Measurements from ENCODE around the gene PLA2G12A.

The PLA2G12A gene

DNA sequence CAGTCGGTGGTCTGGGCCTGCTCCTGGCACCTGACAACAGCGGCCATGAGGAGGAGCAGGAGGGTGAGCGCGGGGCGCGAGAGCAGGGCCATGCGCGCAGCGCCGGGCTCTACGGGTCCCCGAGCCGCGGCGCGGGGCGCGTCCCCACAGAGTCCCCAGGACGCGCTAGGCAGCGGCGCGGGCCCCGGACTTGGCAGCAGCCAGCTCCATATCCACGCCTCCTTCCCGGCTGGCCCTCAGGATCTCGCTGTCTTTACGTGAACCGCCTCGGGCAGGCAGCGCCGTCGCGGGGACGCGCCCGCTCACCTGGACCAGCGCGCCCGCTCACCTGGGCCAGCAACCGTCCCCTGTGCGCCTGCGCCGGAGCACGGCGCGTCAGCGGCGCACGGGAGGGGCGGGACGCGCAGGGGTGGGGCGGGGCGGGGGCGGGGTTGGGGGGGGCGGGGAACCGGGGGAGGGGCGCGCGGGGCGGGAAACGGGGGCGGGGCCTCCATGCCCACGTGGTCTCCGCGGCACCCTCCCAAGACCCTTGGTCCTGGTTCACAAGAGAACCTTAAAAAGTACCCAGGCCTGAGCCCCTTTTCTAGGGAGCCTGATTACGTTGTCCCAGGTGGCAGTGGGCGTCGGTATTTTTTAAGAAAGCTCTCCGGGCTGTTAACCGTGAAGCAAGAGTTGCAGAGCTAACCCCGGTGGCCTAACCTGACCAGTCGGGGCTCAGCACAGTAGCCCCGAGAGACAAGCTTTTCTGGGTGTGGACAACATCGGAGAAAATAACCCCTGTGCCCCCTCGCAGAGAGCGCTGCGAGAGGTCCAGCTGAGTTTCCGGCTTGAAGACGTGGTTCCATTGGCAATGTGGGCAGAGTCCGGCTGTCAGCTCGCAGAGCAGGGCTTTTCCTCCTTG, at the start of gene PLA2G12A:
Gene PLA2G12A (minus strand): TSS at position 353 of the 901 bp plus-strand sequence. CDS start 261 bp downstream, at position 92.
- DNase-seq, result peak; percentile 80

DNA sequence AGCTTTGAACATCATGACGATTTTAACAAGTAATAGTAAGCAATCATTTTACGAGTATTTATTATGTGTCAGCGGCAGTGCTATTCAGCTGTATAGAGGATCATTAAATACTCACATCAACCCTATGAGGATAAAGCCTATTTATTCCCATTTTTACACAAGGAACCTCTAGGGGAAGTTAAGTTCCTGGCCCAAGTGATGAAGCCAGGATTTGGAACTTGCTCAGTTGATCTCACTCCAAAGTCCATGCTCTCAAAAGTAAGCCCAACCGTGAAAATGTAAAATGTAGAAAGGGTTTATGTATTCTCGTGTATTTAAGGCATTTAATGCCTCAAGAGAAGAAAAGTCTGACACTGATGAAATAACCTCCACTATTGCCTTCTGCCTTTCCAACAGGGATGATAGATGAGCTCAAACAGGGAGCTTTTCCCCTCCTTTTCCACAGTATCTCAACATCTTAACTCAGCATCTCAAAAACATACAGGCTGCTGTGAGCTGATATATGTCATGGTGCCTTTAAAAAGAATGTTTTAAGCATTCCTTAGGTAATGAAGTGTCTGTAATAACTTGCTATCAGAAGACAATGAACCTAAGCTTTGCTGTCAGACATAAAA, 35.0 kb upstream of the PLA2G12A start:
- DNase-seq, result no peak

DNA sequence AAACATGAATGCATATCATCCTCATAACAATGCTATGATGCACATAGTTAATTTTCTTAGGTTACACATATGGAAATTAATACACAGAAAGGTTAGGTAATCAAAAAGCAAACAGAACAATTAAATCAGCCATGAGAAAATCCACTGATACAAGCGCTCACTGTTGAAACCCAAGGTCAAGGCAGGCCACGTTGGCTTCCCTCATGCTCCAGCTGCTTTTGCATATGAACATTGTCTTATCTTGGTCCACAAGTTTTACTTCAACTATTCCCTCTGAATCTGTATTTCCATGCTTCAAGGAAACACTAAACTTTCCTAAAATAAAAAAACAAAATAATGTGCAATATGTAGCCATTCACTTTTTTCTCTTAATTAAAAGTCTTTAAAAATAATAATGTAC, 34.5 kb upstream of the PLA2G12A start:
- no peak for DNase-seq

GRCh38 chr4:109760682-109761081, 30.8 kb upstream of the PLA2G12A start:
- DNase-seq, result no peak

DNA sequence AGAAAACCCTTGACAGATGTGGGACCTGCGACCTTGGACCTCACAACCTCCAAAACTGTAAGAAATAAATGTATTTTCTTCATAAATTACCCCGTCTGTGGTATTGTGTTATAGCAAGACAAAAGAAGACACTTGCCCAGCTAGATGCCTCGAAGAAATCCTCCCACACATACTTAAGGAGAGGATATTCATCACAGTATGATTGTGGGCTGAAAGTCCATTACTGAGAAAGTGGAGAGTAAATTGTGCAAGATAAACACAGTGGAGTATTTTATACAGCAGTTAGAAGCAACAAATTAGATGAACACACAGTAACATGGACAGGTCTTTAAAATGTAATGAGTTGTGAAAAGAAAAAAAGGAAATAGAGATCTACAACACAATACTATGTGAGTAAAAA, 25.8 kb upstream of the PLA2G12A start:
- DNase-seq, result no peak

DNA sequence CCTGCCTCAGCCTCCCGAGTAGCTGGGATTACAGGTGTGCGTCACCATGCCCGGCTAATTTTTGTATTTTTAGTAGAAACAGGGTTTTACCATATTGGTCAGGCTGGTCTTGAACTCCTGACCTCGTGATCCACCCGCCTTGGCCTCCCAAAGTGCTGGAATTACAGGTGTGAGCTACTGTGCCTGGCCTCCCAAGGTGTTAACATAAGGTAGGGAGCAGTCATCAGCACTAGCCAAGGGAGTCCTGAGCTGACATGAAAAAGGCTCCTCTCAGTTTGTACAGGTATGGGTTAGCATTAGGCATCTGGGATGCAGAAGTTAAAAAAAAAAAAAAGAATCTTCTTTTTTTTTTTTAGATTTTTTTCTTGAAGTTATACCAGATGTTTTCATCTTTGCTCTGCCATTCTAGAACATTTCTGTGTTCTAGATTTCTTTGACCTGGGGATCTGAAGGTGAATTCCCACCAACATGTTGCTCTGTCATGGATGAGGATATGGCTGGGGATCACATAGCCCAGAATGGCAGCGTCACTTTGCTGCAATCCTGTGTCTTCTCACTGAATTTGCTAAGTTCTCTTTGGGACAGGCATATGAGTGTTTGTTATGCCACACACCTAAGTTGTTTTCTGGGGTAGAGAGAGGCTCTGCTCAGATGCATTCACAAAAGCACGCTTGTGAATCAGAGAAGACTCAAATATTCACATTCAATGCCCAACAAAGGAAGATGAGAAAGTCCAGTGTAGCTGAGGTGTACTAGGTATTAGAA, 24.4 kb upstream of the PLA2G12A start:
- DNase-seq, result no peak

GRCh38 chr4:109752525-109752924, 22.7 kb upstream of the PLA2G12A start:
- no peak for DNase-seq

- DNase-seq, result no peak
Measured at GRCh38 chr4:109751852-109752251, 22.0 kb upstream of the PLA2G12A start.

DNA sequence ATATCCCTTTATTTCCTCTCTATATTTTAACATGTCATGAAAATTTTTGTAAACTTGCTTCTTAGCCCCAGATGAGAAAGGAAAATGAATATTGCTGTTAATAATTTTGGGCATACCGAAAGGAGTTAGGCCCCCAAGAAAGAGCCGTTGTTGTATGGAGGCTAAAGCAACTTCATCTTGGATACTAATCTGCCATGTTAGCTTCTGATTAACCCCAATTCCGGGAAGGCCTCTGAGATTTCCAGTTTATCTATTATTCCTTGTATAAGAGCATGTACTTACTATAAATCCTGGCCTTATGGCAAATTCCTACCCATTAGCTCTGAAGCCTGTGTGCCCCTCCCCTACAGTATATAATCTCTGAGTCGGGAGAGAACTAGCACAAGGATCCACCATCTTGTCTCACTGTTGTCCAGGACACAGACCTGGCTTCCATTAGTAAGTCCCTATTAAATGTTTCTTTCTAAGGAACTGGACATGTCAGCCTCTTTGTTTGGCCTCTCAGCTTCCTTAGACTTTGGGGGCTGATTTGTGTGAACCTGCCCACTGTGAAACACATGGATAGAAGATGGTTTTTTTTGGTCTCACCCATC, 20.9 kb upstream of the PLA2G12A start:
- no peak for DNase-seq

- no peak for DNase-seq
Measured at GRCh38 chr4:109749388-109750082, 19.7 kb upstream of the PLA2G12A start.

DNA sequence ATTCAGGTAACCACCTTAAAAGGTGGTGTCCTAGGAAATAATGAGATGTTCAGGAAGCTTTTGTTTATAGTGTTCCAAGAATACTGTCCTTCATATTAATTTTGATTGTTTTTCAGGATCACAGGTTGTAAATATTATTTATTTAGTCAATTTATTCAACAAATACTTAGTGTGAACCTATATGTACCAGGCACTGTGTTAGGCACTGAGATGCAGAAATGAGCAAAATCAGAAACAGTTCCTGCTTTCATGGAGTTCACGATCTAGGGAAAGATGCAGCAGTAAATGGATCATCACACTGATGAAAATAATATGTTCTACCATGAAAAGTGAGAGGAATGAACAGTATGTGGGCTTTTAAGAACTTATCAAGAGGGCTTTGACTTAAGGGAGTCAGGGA, 18.2 kb upstream of the PLA2G12A start:
- DNase-seq, result no peak

GRCh38 chr4:109746728-109747127, 16.9 kb upstream of the PLA2G12A start:
- DNase-seq, result no peak

GRCh38 chr4:109745830-109746229, 16.0 kb upstream of the PLA2G12A start:
- no peak for DNase-seq

DNA sequence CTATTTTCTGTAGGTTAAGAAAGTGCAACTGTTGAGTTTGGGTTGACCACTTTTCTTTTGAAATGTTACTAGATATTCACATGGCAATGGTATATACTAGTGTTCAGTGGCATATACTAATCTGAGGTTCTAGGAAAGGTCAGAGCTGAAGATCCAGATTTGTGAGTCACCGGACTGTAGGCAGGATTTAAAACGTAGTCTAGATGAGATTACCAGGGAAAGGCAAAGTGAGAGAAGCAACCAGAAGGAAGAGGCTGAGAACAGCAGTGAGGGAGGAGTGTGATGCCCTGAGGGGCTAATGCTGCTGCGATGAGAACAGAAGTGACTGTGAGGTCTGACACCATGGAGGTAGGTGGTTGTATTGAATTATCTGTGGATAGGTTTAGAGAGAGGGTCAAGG, 9.7 kb upstream of the PLA2G12A start:
- DNase-seq, result no peak

- no peak for DNase-seq
Measured at GRCh38 chr4:109738104-109738872, 8.4 kb upstream of the PLA2G12A start.

DNA sequence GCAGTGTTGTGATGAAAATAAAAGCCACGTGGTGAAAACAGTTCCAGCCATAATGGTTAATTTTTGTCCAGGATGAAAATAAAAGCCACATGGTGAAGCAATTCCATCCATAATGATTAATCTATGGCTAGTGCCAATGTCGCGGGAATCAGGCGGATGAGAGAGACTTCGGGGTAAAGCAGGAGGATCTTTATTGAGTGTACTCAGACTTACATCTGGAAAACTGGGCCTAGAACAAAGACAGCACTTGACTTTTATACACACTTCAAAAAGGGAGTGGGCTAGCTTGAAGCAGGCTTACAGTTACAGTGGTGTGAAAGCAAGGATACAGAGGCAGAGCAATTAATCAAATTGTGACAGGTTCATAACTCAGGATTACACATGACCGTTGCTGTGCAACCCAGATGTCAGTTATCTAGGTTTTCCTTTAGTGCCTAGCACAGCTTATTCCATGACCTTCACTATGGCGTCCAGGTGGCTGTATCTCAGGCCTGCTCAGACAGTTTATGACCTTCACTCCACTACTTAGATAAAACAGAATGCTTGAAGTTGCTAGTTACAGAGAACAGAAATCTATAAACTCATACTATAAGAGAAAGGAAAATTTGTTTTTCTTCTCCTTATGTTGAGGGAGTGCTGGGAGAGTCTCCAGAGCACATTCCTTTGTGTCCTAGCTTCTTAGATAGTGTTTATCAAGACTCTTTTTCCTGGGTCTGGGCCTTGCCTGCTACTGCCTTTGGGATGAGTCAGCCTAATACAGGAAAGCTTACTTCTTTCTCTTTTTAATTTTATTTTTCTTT, 5.9 kb upstream of the PLA2G12A start:
- no peak for DNase-seq

GRCh38 chr4:109733728-109734127, 3.9 kb upstream of the PLA2G12A start:
- no peak for DNase-seq

GRCh38 chr4:109730619-109731545, 1.0 kb upstream of the PLA2G12A start:
- no peak for DNase-seq

- no peak for DNase-seq
Measured at GRCh38 chr4:109729117-109729717, 653 bp downstream of the PLA2G12A start.
